Activated CD4-positive, CD25-positive, alpha-beta regulatory T cell treated with anti-CD3 and anti-CD28 coated beads, Interleukin-2, amount 50 U/mL, for 72 hours (primary cell): ENCODE data around the gene RARRES2.

Experiments used
- DNase-seq: peaks from one replicate; pipeline ENCODE4 v3.0.0; 2021

RARRES2 gene

DNA sequence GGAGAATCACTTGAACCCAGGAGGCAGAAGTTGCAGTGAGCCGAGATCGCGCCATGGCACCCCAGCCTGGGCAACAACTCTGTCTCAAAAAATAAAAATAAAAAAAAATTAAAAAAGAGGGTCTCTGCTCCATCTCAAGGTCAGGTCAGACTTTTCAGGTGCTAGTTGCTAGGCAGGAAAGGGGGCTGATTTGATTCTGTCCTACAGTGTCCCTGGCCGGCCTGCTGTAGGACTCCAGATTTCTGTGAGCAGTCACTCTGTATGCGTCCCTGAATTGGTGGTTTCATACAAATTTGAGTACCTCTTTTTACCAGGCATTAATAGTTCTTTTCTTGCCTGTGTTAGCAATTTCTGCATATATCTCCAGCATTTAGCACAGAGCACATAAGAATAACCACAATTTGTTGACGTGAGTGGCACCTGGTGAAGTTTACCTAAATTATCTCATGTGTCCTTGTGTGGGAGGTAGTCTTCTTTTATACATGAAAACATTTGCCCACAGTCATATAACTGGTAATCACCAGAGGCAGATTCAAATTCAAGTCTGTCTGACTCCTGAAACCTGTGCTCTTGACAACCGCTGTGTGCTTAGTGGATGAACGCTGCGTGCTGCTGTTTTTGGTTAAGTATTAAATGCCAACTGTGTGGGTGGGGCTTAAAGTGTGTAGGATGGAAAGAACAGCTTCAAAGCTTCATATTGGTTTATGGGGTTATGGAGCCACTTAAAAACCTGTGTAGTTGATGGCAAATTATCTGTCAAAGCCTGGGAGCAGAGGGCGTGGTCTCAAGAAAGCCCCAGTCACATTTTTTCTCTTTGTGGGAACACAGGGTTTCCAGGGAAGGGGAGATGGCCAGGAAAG, 34.5 kb upstream of the RARRES2 start:
- no peak for DNase-seq

DNA sequence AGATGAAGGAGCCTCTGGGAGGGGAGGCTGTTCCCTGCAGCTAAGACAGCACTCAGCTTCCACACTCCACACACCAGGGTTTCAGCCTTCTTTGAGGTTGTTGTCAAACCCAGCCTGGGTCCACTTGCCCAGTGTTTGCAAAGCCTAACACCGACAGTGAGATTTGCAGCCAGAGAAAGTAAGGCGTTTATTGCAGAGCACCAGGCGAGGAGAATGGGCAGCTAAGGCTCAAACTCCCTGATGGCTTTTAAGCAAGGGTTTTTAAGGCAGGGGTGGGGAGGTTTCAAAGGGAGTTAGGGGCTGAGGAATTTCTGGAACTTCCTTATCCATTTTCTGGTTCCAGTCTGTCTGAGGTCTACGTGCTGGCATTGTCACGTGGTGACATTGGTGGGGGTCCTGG, 33.0 kb upstream of the RARRES2 start:
- no peak for DNase-seq

DNA sequence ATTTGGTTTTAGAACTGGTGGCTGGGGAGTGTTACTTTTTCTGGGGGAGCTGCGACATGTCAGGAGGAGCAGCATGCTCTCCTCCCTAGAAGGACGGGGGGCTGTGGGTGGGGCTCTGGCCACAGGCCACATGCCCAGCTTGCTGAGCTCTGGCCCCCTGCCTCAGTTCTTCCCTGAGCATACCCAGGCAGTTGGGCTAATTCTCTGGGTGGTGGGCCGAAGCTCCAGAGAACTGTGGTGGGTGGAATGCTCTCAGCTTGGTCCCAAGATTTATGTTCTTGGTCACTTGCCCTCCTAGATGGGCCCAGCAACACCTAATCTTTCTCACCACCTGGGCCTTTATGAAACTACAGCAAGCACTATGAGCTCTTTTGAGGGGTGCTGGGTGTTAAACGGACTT, 32.6 kb upstream of the RARRES2 start:
- DNase-seq, result no peak

DNA sequence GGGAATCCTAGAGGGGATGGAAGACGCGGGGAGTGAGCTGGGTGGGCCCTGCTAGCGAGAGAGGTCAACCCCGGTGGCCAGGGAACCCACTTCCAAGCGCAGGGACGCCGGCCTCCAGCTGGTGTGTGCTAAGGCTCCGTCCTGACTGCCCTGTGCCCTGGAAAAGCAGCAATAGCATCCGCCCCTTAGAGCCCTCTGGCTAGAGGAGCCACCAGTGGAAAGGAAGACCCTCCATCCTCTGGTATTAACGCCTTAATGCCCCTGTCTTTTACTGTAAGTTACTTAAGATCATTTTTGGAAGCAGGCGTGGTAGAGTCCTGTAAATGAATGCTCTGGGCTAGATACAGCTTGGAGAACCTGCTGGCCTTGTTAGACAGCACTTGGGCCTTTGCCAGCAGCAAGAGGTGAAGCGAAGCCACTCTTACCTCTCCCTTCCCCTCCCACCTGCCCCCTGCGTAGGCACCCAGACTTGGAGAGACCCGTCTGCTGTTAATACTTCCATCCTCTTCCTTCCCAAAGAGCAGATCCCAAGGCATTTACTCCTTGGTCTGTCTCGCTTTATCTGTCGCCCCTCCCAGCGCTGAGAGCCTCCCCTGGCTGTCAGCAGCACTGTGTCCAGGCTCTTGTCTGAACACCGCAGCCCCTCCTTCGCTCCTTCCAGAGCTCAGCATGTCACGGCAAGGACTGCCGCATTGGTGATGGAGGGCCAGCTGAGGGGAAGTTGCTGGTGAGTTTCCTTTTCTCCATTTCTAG, 31.8 kb upstream of the RARRES2 start:
- no peak for DNase-seq

DNA sequence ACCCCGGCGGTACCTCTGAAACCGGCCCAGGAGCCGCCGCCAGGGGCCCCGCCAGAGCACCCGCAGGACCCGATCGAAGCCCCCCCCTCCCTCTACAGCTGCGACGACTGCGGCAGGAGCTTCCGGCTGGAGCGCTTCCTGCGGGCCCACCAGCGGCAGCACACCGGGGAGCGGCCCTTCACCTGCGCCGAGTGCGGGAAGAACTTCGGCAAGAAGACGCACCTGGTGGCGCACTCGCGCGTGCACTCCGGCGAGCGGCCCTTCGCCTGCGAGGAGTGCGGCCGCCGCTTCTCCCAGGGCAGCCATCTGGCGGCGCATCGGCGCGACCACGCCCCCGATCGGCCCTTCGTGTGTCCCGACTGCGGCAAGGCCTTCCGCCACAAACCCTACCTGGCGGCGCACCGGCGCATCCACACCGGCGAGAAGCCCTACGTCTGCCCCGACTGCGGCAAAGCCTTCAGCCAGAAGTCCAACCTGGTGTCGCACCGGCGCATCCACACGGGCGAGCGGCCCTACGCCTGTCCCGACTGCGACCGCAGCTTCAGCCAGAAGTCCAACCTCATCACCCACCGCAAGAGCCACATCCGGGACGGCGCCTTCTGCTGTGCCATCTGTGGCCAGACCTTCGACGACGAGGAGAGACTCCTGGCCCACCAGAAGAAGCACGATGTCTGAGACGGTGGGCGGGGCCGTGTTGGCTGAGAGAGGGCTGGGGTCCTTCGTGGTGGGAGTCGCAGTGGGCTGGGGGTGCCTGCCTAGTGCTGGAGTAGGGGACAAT, 31.0 kb upstream of the RARRES2 start:
- DNase-seq, result no peak

DNA sequence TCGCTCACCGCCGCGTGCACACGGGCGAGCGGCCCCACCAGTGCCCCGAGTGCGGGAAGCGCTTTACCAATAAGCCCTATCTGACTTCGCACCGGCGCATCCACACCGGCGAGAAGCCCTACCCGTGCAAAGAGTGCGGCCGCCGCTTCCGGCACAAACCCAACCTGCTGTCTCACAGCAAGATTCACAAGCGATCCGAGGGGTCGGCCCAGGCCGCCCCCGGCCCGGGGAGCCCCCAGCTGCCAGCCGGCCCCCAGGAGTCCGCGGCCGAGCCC, 30.5 kb upstream of the RARRES2 start:
- no peak for DNase-seq

DNA sequence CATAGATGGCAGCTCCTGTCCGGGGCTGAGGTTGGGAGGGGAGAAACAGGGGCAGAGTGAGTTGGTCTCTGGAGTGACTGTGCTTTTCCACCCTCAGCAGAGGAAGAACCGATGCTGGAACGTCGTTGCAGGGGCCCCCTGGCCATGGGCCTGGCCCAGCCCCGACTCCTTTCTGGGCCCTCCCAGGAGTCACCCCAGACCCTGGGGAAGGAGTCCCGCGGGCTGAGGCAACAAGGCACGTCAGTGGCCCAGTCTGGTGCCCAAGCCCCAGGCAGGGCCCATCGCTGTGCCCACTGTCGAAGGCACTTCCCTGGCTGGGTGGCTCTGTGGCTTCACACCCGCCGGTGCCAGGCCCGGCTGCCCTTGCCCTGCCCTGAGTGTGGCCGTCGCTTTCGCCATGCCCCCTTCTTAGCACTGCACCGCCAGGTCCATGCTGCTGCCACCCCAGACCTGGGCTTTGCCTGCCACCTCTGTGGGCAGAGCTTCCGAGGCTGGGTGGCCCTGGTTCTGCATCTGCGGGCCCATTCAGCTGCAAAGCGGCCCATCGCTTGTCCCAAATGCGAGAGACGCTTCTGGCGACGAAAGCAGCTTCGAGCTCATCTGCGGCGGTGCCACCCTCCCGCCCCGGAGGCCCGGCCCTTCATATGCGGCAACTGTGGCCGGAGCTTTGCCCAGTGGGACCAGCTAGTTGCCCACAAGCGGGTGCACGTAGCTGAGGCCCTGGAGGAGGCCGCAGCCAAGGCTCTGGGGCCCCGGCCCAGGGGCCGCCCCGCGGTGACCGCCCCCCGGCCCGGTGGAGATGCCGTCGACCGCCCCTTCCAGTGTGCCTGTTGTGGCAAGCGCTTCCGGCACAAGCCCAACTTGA, 29.9 kb upstream of the RARRES2 start:
- DNase-seq, result no peak

DNA sequence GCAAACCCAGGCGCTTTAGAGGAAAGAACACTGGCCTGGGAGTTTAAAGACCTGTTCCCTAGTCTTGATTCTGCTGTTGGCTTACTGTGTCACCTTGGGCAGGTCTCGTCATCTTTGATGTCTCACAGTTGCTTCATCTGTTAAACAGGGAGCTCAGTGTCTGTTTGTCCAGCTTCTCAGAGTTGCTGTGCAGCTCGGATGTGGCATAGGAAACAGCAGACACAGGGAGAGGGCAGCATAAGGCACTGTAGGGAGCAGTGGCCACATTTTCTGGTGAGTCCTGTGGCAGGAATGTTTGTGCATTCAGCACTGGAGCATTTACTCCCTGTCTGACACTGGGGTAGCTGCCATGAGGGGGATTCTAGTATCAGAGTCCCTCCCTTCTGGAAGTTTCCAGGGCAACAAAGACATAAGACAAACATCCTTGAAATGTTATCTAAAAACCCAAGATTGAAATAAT, 29.2 kb upstream of the RARRES2 start:
- no peak for DNase-seq

DNA sequence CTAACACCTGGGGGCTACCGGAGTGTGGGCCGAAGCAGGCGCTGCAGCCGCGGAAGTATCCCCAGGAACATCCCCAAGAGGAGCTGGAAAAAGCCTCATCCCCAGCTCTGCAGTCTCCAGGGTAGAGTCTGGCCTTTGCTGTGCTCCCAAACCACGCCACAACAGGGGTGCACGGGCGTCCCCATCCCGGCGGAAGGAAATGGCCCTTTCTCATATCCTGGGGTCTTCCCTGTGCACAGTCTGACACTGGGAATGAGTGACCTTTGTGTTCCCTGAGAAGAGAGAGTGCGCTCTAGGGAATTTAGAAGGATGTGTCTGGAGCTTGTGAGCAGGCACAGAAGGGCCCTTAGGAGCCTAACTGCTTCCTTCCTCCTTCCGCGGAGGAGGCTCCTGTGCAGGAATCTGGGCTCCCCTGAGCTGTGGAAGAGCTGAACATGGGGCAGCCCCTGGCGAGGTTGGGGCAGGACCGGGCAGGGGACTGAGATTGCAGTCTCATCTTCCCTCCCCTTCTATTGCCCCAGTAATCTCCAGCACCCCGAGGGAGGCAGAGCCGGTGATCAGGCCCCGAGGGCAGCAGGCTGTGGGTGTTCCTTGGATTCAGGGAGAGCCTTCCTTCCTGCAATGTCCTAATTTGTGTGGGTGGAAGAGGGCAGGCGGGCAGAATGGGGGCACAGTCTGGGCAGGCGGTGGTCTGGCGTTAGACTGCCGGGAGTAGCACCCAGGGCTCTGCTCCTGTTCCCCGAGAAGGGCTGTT, 28.5 kb upstream of the RARRES2 start:
- no peak for DNase-seq

DNA sequence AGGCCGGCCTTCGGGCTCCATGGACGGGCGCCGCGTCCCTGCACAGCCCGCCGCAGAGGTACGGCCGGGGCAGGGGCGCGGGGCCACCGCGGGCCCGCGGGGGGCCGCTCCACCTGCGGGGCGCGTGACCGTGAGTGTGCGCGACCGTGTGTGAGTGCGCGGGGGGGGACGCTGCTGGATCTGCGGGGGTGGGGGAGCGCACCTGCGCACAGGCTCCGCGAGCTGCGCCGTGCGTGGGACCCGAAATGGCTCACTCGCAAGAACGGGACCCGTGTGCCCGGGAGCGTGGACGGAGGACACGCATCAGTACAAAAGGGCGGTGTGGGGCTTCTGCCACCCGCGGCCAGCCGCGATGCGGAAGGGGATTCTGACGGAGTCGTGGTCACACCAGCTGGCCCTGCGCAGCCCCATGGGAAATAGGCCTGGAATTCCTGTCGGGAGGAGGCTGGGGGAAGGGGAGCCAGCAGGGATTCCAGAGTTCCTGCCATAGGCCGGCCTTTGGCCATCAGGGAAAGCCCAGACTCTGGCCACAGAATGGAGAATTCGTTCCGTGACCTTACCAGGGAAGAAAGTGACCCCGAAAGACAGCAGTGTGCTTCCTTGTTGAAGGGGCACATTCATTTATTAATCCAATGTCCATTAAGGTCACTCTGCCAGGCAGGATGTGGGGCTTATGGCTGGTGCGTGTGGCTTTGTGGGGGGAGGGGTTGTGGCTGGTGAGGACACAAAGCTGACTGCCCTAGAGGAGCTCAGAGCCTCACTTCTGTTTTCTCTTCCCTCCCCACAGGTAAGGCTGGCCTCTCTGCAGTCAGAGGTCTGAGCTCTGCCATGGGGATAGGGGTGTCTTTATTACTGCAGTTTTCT, 27.7 kb upstream of the RARRES2 start:
- DNase-seq, result peak; percentile 60

DNA sequence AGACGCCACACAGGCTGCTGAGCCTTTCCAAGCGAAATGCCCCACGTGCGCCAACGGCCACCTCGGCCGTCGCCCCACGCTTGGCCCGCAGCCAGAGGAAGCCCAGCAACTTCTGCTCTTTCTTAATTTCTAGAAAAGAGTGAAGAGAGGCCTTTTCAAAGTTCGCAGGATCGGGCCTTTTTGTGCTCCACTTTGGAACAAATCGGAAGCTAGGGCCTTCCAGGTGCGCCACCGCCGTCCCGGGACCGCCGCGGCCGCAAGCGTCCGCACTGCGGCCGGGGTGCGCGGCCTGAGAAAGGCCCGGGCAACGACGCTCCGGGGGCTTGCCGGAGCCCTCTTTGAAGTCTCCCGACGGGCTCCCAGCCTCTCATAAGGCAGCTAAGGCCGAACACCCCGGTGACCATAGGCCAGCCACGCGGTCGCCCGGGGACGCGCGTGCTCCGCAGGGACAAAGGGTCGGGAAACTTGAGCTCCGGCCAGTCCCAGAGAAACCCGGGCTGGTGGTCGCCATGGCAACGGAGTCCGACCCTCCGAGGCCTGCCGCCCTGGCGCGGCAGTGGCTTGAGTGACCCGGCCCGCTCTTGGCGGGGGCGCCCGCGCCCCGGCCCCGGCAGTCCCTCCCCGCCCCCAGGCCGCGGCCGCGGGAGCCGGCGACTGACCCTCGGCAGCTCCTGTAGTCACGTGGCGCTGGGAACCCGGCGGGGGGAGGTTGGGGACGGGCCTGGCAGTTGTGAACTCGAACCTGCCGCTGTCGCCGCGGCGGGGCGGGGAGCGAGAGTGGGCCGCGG, 26.9 kb upstream of the RARRES2 start, which contains the start of gene REPIN1:
REPIN1 (plus strand) TSS at position 727 of the 788 bp plus-strand sequence. CDS start 890 bp downstream, outside the sequence.
- peak; percentile 82 for DNase-seq

DNA sequence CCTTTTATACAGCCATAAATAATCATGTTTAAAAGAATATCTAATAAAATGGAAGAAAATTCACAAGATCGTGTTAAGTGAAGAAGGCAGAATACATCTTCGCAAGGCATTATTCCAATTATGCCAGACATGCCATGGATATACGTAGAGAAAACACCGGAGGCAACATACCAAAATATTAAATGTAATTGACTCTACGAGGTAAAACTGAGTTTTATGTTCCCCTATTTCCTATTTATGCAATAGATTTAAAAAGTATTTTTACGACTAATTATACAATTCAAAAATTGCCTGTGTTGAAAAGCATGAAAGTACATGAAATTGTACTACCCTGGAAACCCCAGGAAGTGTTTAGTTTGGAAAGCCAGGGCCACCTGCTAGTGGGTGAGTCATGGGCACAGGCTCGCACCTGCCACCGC, 26.3 kb upstream of the RARRES2 start:
- DNase-seq, result no peak

DNA sequence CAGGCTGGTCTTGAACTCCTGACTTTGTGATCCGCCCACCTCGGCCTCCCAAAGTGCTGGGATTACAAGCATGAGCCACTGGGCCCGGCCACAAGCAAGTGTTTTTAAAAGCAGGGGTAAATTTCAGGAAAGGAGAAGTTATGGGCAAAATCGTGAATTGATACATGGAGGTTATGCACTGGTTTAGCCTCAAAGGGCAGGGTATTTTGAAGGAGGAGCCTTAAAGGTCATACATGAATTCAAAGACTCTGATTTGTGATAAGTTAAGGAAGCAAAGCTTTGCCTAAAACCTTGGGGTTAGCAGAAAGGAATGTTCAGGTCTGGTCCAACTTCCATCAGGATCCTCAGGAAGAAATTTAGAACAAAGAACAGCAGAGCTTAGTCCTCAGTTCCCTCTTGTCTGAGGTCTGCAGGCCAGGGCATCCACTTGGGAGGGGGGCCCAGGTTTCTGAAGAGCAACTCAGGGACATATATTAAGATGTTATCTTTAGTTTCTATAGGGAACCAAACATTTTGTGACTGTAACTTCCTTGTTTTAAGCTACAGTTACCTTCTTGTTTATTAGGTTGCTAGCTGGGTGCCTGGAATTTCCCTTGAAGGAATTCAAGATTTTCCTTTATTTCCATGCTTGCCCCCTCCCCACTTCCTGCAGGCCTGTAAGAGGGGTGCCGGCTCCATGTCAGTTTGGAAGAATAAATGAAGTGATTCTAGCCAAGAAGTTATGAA, 24.4 kb upstream of the RARRES2 start:
- no peak for DNase-seq

DNA sequence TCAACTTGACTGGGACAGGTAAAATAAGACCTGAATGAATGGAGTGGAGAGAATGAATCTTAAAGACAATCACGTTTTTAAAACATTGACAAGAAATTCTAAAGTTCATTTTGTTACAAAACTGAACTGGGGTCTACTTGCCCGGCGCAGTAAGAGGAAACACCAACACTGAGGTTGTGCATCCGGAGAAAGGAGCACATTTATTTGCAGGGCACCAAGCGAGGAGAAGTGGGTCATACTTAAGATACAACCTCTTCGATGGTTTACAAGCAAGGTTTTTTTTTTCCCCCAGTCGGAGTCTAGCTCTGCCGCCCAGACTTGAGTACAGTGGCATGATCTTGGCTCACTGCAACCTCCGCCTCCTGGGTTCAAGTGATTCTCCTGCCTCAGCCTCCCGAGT, 23.8 kb upstream of the RARRES2 start:
- no peak for DNase-seq

DNA sequence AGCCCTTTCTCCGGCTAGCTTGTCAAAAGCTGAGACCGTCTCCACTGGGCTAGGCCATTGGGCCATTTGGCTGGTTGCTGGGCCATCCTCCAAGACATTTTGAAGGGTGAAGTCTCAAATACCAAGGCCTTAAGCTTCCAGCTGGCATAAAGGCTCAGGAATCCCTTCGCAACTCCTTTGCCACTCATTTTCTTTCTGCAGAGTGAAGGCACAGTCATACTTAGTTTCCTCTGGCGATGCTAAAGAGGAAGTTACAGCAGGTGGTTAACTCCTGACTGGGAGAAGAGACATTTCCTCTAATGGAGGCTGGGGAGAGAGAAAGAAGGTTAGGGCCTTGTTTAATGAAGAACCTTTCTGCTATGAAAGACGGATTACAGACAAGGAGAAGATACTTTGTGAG, 22.4 kb upstream of the RARRES2 start:
- DNase-seq, result no peak

DNA sequence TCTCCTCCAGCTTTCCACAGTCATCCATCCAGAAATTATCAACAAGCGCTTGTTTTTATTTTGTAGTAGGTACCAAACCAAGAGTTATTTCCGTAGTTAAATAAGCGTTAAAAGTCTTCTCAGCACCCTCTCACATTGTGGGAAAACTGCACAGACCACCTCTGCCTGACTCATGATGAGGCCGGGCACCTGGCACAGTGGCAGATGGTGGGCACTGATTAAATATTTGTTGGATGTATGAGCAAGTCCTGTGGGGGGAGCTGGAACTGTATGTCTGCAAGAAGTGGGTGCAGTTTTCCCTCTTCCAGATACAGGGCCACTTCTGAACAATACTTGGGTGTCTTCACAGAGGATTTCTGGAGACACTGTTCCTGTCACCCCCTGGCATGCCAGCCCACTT, 21.9 kb upstream of the RARRES2 start:
- DNase-seq, result no peak

DNA sequence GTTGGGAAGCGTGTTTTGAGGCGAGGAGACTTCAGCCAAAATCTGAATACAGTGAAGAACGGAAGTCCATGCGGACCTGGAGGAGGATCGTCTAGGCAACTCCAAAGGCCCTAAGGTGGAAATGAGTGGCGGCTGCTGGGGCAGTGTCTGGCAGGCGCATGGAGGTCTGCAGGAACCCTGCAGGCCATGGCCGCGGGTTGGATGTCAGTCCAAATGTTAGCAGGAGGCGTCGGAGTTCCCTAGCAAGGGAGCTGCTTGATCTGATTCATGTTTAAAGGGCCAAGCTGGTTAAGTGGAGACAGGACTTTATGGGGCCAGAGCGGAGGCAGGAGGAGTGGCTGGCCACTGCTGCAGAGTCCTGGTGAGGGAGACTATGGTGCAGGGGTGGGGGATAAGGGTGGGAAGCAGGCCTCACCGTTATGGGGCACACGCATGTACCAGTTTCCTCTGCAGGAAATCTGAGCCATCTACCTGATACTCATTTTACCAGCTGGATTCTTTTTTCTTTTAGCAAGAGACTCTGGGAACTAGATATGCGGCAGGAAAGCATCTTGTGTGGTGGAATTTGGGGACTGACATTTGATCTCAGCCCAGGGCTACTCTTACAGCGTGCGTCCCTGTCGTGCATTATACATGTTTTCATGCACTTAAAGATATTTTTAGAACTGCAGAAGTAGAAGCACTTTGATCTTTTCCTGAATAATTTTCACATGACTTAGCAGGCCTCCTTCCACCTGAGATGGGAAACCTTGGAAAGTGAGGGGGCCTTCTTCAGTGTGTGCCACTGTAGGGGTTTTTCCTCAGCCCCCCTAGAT, 20.6 kb upstream of the RARRES2 start:
- no peak for DNase-seq

DNA sequence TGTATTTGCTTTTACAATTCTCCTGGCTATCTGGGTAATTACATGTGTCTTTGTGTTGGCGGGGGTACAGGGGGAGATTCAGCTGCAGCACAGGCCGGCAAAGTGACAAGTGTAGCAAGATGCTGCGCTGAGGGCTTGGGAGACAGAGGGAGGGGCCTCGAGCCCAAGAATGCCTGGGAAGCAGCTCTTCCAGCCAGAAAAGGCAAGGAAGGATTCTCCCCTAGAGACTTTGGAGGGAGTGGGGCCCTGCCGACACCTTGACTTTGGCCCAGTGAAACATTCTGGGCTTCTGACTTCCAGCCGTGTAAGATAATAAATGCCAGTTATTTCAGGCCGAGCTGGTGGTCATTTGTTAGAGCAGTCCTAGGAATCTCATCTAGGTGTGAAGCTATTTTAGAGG, 20.0 kb upstream of the RARRES2 start:
- DNase-seq, result no peak
